Body of pancreas (tissue), 4 donors: ENCODE measurements around the gene TXNIP. TPM values are rescaled to one million over a fixed set of nuclear protein-coding genes. Genes with fewer than 3 reads are reported as not detected.
"Not testable (repeated sequence)": the region's sequence is repeated elsewhere in the genome, so short reads cannot be mapped to it uniquely, and the experiment has no call there.

Experiments
- ATAC-seq: fragments of 150-250 bp; one replicate; pipeline ENCODE4 v1.9.1; 2016
- DNase-seq, 4 donors: peaks; one replicate each; pipeline ENCODE4 v3.0.0-alpha.2; 2019
- H3K27ac ChIP-seq, 4 donors: fragments of 200-600 bp; sonication (generic); 1 replicate in 3 of 4; 2 replicates in 1 of 4; pipeline versions ENCODE4 v1.5.1 to v1.6.1; 2016 to 2019; ENCODE audit warnings: mild to moderate bottlenecking in 1 of 4, mixed read lengths in 1 of 4, moderate library complexity in 1 of 4
- H3K27me3 ChIP-seq, 2 donors: fragments of 200-600 bp; sonication (generic); one replicate each; pipeline ENCODE4 v1.6.0; 2016; ENCODE audit warnings: mild to moderate bottlenecking in 1 of 2
- H3K36me3 ChIP-seq, 2 donors: fragments of 200-600 bp; sonication (generic); replicated peaks in 1 of 2; 2 replicates each; pipeline ENCODE4 v1.5.1; 2016; ENCODE audit warnings: low read depth in 2 of 2; ENCODE audit not compliant: insufficient read depth in 1 of 2
- H3K4me1 ChIP-seq: fragments of 200-600 bp; sonication (generic); one replicate; pipeline ENCODE4 v1.6.0; 2016
- H3K4me3 ChIP-seq, 2 donors: fragments of 200-600 bp; sonication (generic); 1 replicate in 1 of 2; 2 replicates in 1 of 2; pipeline ENCODE4 v1.5.1; 2016 to 2019
- H3K9me3 ChIP-seq, 3 donors: fragments of 200-600 bp; sonication (generic); 1 replicate in 2 of 3; 2 replicates in 1 of 3; pipeline ENCODE4 v1.5.1; 2016
- CTCF ChIP-seq, 7 experiments: fragments of 450-650 bp in 4 of 7; fragments of 200-600 bp in 3 of 7; sonication (generic) in 3 of 7; IDR thresholded peaks; one replicate each; pipeline ENCODE4 v1.5.1; 2016 to 2019; ENCODE audit warnings: antibody characterized with exemption in 7 of 7
- POLR2A ChIP-seq, 3 donors: fragments of 450-650 bp; IDR thresholded peaks; one replicate each; pipeline ENCODE4 v1.6.1; 2016; ENCODE audit warnings: antibody characterized with exemption in 3 of 3, mild to moderate bottlenecking in 2 of 3
- WGBS, 2 donors: methylation state at CpG; one replicate each; pipeline ENCODE4 v1.1.5; 2017; 5-methylcytosine and 5-hydroxymethylcytosine counted together
- intact Hi-C: fragments of 100-400 bp; cut with DNase I; formaldehyde crosslinking; loops from one replicate; pipeline ENCODE4 v1.15.1; 2023
- total RNA-seq, 2 donors: library from RNA; depleted of rRNA; stranded (reverse); fragments of >200 nt; gene quantifications; one replicate each; pipeline ENCODE4 v1.1.0, GENCODE V29; 2016

Gene TXNIP
- total RNA-seq, 2 donors from 2014 or later: 414 to 820 TPM

GRCh38 chr1:146035048-146035423 is 38.7 kb upstream of the TXNIP start:
- intact Hi-C loops: no loop called here
- DNase-seq: peak in 1 of 4 donors; percentile 11
- Histone ChIP-seq H3K27ac (no peak overlapping the region), H3K4me3 (no peak overlapping the region), H3K27me3 (no peaks in the 10 kb centered on the region), H3K36me3 (no peaks in the 10 kb centered on the region), H3K9me3 (no peaks in the 10 kb centered on the region), H3K4me1 (peaks cover 38% of the 10 kb centered on the region)
- WGBS, 2 donors: 54 to 60% methylated on average over 6 of the region's 6 CpGs
- ATAC-seq: no peak
- TF ChIP-seq POLR2A (IDR thresholded peaks at IDR 0.05) (no peak), CTCF (IDR thresholded peaks at IDR 0.05) (no peak)

- TF ChIP-seq CTCF (IDR thresholded peaks at IDR 0.05): peak; percentile 24 to 66 (median 55)
- no peak for TF ChIP-seq POLR2A (IDR thresholded peaks at IDR 0.05)
- peak in 2 of 4 donors; percentile 17 to 37 for DNase-seq
- H3K4me3 ChIP-seq: no peak overlapping the region
- ATAC-seq: no peak
- no peaks in the 10 kb centered on the region for H3K9me3 ChIP-seq
- H3K36me3 ChIP-seq: no peaks in the 10 kb centered on the region
- intact Hi-C loops: no loop called here
- no peaks in the 10 kb centered on the region for H3K27me3 ChIP-seq
- H3K27ac ChIP-seq: no peak overlapping the region
- WGBS, 2 donors: 31 to 37% methylated on average over 6 of the region's 6 CpGs
- peaks cover 25% of the 10 kb centered on the region for H3K4me1 ChIP-seq
Observed at GRCh38 chr1:146032631-146033219, 36.3 kb upstream of the TXNIP start.

GRCh38 chr1:146031476-146031875 is 35.1 kb upstream of the TXNIP start:
- TF ChIP-seq POLR2A (IDR thresholded peaks at IDR 0.05): no peak
- TF ChIP-seq CTCF (IDR thresholded peaks at IDR 0.05): no peak
- ATAC-seq: no peak
- intact Hi-C loops: no loop called here
- peaks cover 12% of the 10 kb centered on the region for H3K4me1 ChIP-seq
- no peak overlapping the region for H3K27ac ChIP-seq
- no peak for DNase-seq
- no peaks in the 10 kb centered on the region for H3K9me3 ChIP-seq
- H3K4me3 ChIP-seq: no peak overlapping the region
- no peaks in the 10 kb centered on the region for H3K36me3 ChIP-seq
- no peaks in the 10 kb centered on the region for H3K27me3 ChIP-seq

GRCh38 chr1:146029117-146029516 is 32.7 kb upstream of the TXNIP start:
- intact Hi-C loops: no loop called here
- H3K4me3 ChIP-seq: no peak overlapping the region
- H3K27ac ChIP-seq: peak overlapping the region in 1 of 4 donors; percentile 62
- no peaks in the 10 kb centered on the region for H3K27me3 ChIP-seq
- no peaks in the 10 kb centered on the region for H3K9me3 ChIP-seq
- H3K36me3 ChIP-seq: no peaks in the 10 kb centered on the region
- TF ChIP-seq CTCF (IDR thresholded peaks at IDR 0.05): no peak
- no peak for TF ChIP-seq POLR2A (IDR thresholded peaks at IDR 0.05)
- ATAC-seq (no peak), DNase-seq (peak in 1 of 4 donors; percentile 39)
- no peaks in the 10 kb centered on the region for H3K4me1 ChIP-seq

GRCh38 chr1:146026650-146027049 is 30.3 kb upstream of the TXNIP start:
- H3K27ac ChIP-seq, H3K4me1 ChIP-seq, H3K9me3 ChIP-seq, ATAC-seq, H3K36me3 ChIP-seq, H3K4me3 ChIP-seq, DNase-seq, intact Hi-C loops, H3K27me3 ChIP-seq: not testable (repeated sequence)
- 67 to 80% methylated on average over 1 of the region's 1 CpG for WGBS, 2 donors

GRCh38 chr1:146025787-146026495 is 29.6 kb upstream of the TXNIP start:
- DNase-seq, H3K27me3 ChIP-seq, H3K36me3 ChIP-seq, ATAC-seq, H3K4me3 ChIP-seq, H3K27ac ChIP-seq, H3K9me3 ChIP-seq, intact Hi-C loops, H3K4me1 ChIP-seq: not testable (repeated sequence)
- WGBS, 2 donors: 79 to 80% methylated on average over 2 of the region's 2 CpGs
